IMR-90 (cell line): ENCODE measurements around the gene MAP3K3. TPM values are rescaled to one million over a fixed set of nuclear protein-coding genes. Genes with fewer than 3 reads are reported as not detected.
"Not testable (repeated sequence)": the region's sequence is repeated elsewhere in the genome, so short reads cannot be mapped to it uniquely, and the experiment has no call there.

Source experiments
- ATAC-seq: fragments of 200-7000 bp; cut with Tn5 transposase; 2 replicates; pipeline ENCODE4 v1.9.1; 2020; ENCODE audit warnings: low read depth, mild to moderate bottlenecking, moderate library complexity
- BruUV-seq: library from RNA; stranded (reverse); fragments of 400-500 nt; replicated peaks from 2 replicates; lab custom pipeline; 2021; lab: Mats Ljungman, UMichigan
- CTCF ChIA-PET: fragments of 300-600 bp; formaldehyde crosslinking; extraction: SDS; loops from one replicate; lab custom pipeline; 2021; ENCODE audit warnings: antibody characterized with exemption; lab: Yijun Ruan, JAX
- POLR2A ChIA-PET: fragments of 300-600 bp; sonication (Branson Sonifier 250); formaldehyde crosslinking; loops from one replicate; lab custom pipeline; 2022; ENCODE audit warnings: antibody characterized with exemption; ENCODE audit not compliant: unreplicated experiment; lab: Charles Lee
- DNase-seq: peaks from one replicate; pipeline ENCODE4 v3.0.0; 2013
- H2AFZ ChIP-seq: replicated peaks from 2 replicates; pipeline ENCODE3; 2013; ENCODE audit warnings: low read length, mild to moderate bottlenecking; ENCODE audit not compliant: poor library complexity
- H2AK5ac ChIP-seq: 2 replicates; pipeline ENCODE4 v1.6.1; 2013; ENCODE audit warnings: low read depth, low read length, inconsistent platforms
- H2AK9ac ChIP-seq: replicated peaks from 2 replicates; pipeline ENCODE3; 2013; ENCODE audit warnings: mild to moderate bottlenecking, low read depth, low read length, moderate library complexity; ENCODE audit not compliant: poor library complexity
- H2BK120ac ChIP-seq: 2 replicates; pipeline ENCODE4 v1.6.1; 2013; ENCODE audit warnings: low read depth, low read length, inconsistent platforms
- H2BK15ac ChIP-seq: 3 replicates; pipeline ENCODE4 v1.6.1; 2013; ENCODE audit warnings: low read depth, low read length, inconsistent platforms
- H2BK20ac ChIP-seq: 2 replicates; pipeline ENCODE4 v1.6.1; 2013; ENCODE audit warnings: low read depth, mild to moderate bottlenecking, inconsistent platforms, low read length, moderate library complexity
- H2BK5ac ChIP-seq: 2 replicates; pipeline ENCODE4 v1.6.1; 2013; ENCODE audit warnings: mild to moderate bottlenecking, low read depth, low read length, inconsistent platforms; ENCODE audit not compliant: poor library complexity, severe bottlenecking
- H3K14ac ChIP-seq: replicated peaks from 2 replicates; pipeline ENCODE4 v1.6.1; 2013; ENCODE audit warnings: low read depth, low read length, inconsistent platforms
- H3K18ac ChIP-seq: 2 replicates; pipeline ENCODE4 v1.6.1; 2013; ENCODE audit warnings: low read depth, low read length, control low read depth
- H3K23ac ChIP-seq: 2 replicates; pipeline ENCODE4 v1.6.1; 2013; ENCODE audit warnings: low read depth, low read length, inconsistent platforms
- H3K27ac ChIP-seq: 2 replicates; pipeline ENCODE4 v1.5.1; 2013; ENCODE audit warnings: mild to moderate bottlenecking, control low read depth, low read length; ENCODE audit not compliant: insufficient read depth
- H3K27me3 ChIP-seq: 2 replicates; pipeline ENCODE4 v1.6.1; 2013; ENCODE audit warnings: low read length; ENCODE audit not compliant: control insufficient read depth, insufficient read depth
- H3K36me3 ChIP-seq: 2 replicates; pipeline ENCODE4 v1.6.1; 2013; ENCODE audit warnings: low read length, mixed read lengths; ENCODE audit not compliant: control insufficient read depth, insufficient read depth
- H3K4ac ChIP-seq: 2 replicates; pipeline ENCODE4 v1.6.1; 2013; ENCODE audit warnings: low read depth, low read length, inconsistent platforms
- H3K4me1 ChIP-seq: 2 replicates; pipeline ENCODE4 v1.6.1; 2013; ENCODE audit warnings: low read length, mixed read lengths; ENCODE audit not compliant: control insufficient read depth, insufficient read depth
- H3K4me2 ChIP-seq: 2 replicates; pipeline ENCODE4 v1.6.1; 2013; ENCODE audit warnings: low read depth, mild to moderate bottlenecking, control low read depth, low read length, moderate library complexity
- H3K4me3 ChIP-seq: 2 replicates; pipeline ENCODE4 v1.5.1; 2013; ENCODE audit warnings: low read depth, mild to moderate bottlenecking, control low read depth, low read length, moderate library complexity; ENCODE audit not compliant: insufficient read depth
- H3K56ac ChIP-seq: 2 replicates; pipeline ENCODE4 v1.6.1; 2013; ENCODE audit warnings: low read length, inconsistent platforms; ENCODE audit not compliant: insufficient read depth; ENCODE audit errors: extremely low read depth
- H3K79me1 ChIP-seq, 2 experiments: 2 replicates each; pipeline ENCODE4 v1.6.1; 2013; ENCODE audit warnings: low read length in 2 of 2, inconsistent platforms in 1 of 2, low read depth in 1 of 2
- H3K9ac ChIP-seq: 2 replicates; pipeline ENCODE4 v1.6.1; 2013; ENCODE audit warnings: low read depth, low read length, control low read depth
- H3K9me1 ChIP-seq: 2 replicates; pipeline ENCODE4 v1.6.1; 2013; ENCODE audit warnings: low read length, inconsistent platforms; ENCODE audit not compliant: insufficient read depth
- H3K9me3 ChIP-seq: 2 replicates; pipeline ENCODE4 v1.6.1; 2013; ENCODE audit warnings: low read length; ENCODE audit not compliant: control insufficient read depth, insufficient read depth
- H4K20me1 ChIP-seq: 2 replicates; pipeline ENCODE4 v1.6.1; 2013; ENCODE audit warnings: low read length, inconsistent platforms; ENCODE audit not compliant: insufficient read depth
- H4K5ac ChIP-seq: 2 replicates; pipeline ENCODE4 v1.6.1; 2013; ENCODE audit warnings: mild to moderate bottlenecking, low read depth, low read length, control low read depth
- H4K8ac ChIP-seq, 2 experiments: 2 replicates each; pipeline ENCODE4 v1.6.1; 2013; ENCODE audit warnings: low read depth in 2 of 2, low read length in 2 of 2, control low read depth in 1 of 2, inconsistent platforms in 1 of 2
- H4K91ac ChIP-seq: 2 replicates; pipeline ENCODE4 v1.6.1; 2013; ENCODE audit warnings: low read depth, low read length, inconsistent platforms; ENCODE audit not compliant: insufficient read depth
- BHLHE40 ChIP-seq: fragments of 150-350 bp; IDR thresholded peaks from 2 replicates; pipeline ENCODE4 v1.6.1; 2016; ENCODE audit warnings: mild to moderate bottlenecking, low read depth, low read length
- CEBPB ChIP-seq: IDR thresholded peaks from 2 replicates; pipeline ENCODE4 v1.6.1; 2012; ENCODE audit warnings: low read depth, low read length, improper control_type of control experiment
- CHD1 ChIP-seq: IDR thresholded peaks from 2 replicates; pipeline ENCODE4 v1.6.1; 2012; ENCODE audit warnings: low read depth, low read length, improper control_type of control experiment
- FOS ChIP-seq: fragments of 150-350 bp; IDR thresholded peaks from 2 replicates; pipeline ENCODE4 v1.6.1; 2016; ENCODE audit warnings: low read depth, low read length
- NFE2L2 ChIP-seq: fragments of 150-350 bp; IDR thresholded peaks from 2 replicates; pipeline ENCODE4 v1.6.1; 2016; ENCODE audit warnings: low read depth, mild to moderate bottlenecking, low read length
- RAD21 ChIP-seq: IDR thresholded peaks from 2 replicates; pipeline ENCODE4 v1.6.1; 2012; ENCODE audit warnings: low read length, improper control_type of control experiment
- RCOR1 ChIP-seq: IDR thresholded peaks from 2 replicates; pipeline ENCODE4 v1.6.1; 2012; ENCODE audit warnings: mild to moderate bottlenecking, low read length, improper control_type of control experiment; ENCODE audit not compliant: insufficient replicate concordance
- RFX5 ChIP-seq: IDR thresholded peaks from 2 replicates; pipeline ENCODE4 v1.8.0; 2012; ENCODE audit warnings: low read depth, mild to moderate bottlenecking, low read length, moderate library complexity
- SMC3 ChIP-seq: fragments of 150-350 bp; IDR thresholded peaks from 2 replicates; pipeline ENCODE4 v1.6.1; 2016; ENCODE audit warnings: low read depth, mild to moderate bottlenecking, antibody characterized with exemption, low read length, moderate library complexity
- WGBS, 2 experiments: methylation state at CpG; one replicate each; pipeline versions ENCODE4 v1.1.5 to v1.1.7; 2013; ENCODE audit warnings: missing lambda C conversion rate in 2 of 2; ENCODE audit not compliant: insufficient read length in 1 of 2; ENCODE audit errors: extremely low coverage in 2 of 2; 5-methylcytosine and 5-hydroxymethylcytosine counted together
- dilution Hi-C: fragments of 300-500 bp; cut with HindIII; formaldehyde crosslinking; loops from one replicate; pipeline ENCODE4 v1.14.3; 2018; ENCODE audit warnings: low sequenced_read_pairs; ENCODE audit not compliant: unreplicated experiment
- in situ Hi-C: fragments of 300-500 bp; cut with MboI; formaldehyde crosslinking; loops from 3 replicates; pipeline ENCODE4 v1.14.3; 2019; ENCODE audit warnings: low sequenced_read_pairs, inconsistent platforms, mixed read lengths
- intact Hi-C: fragments of 100-400 bp; cut with micrococcal nuclease; formaldehyde crosslinking; loops from 2 replicates; pipeline ENCODE4 v1.10.0; 2022
- polyA plus RNA-seq, 3 experiments: library from polyadenylated mRNA; depleted of rRNA; stranded (reverse); fragments of >200 nt; gene quantifications; 2 replicates each; pipeline ENCODE4 v1.2.3, GENCODE V29; 2012; ENCODE audit warnings: low replicate concordance in 1 of 3
- total RNA-seq: library from RNA; depleted of rRNA; stranded (reverse); fragments of >200 nt; gene quantifications from 2 replicates; pipeline ENCODE4 v1.2.3, GENCODE V29; 2012
- TF ChIP-seq, protein P1 (sequence below): fragments of 150-350 bp; IDR thresholded peaks from 2 replicates; pipeline ENCODE4 v1.6.1; 2016; ENCODE audit warnings: low read depth, mild to moderate bottlenecking, low read length, moderate library complexity, borderline replicate concordance

MAP3K3 gene
- total and polyA plus RNA-seq, 2 of the 4 experiments (the other 2 are of a cell fraction) = 19.1 to 25.6 TPM

GRCh38 chr17:63718988-63719387 lies 96.8 kb downstream of the MAP3K3 start:
- ChIA-PET CTCF (interaction anchor here (1.0 kb wide), 1 partner anchor 8 kb away, joined by 3 read pairs; no protein-coding TSS in a partner anchor), POLR2A (no interaction called here)
- Histone ChIP-seq H2BK20ac (no peak overlapping the region), H3K4me3 (no peak overlapping the region), H4K5ac (no peak overlapping the region), H2AK5ac (no peak overlapping the region), H3K23ac (no peak overlapping the region), H4K20me1 (no peaks in the 10 kb centered on the region), H3K79me1 (peaks cover 4 to 7% of the 10 kb centered on the region in 2 experiments; a peak in 1 of 4 replicates), H3K14ac (no peak overlapping the region), H3K9me3 (no peaks in the 10 kb centered on the region), H3K27ac (no peak overlapping the region), H3K4me2 (no peak overlapping the region), H2AK9ac (no peak overlapping the region), H2BK15ac (no peak overlapping the region), H3K9me1 (peaks cover 11% of the 10 kb centered on the region; the same call in 1 of the 2 replicates), H2AFZ (no peak overlapping the region), H3K4me1 (peaks cover 2% of the 10 kb centered on the region), H3K27me3 (no peaks in the 10 kb centered on the region), H3K4ac (no peak overlapping the region), H3K18ac (no peak overlapping the region), H3K36me3 (no peaks in the 10 kb centered on the region), H3K9ac (no peak overlapping the region), H2BK120ac (no peak overlapping the region), H4K8ac (no peak overlapping the region), H3K56ac (no peak overlapping the region), H4K91ac (no peak overlapping the region), H2BK5ac (no peak overlapping the region)
- WGBS, 2 experiments = 100% methylated on average over 1 of the region's 5 CpGs; no CpG with 5 or more reads in 1 of the 2 experiments
- DNase-seq (no peak), ATAC-seq (no peak)
- TF ChIP-seq CHD1 (no peak), FOS (no peak), RFX5 (no peak), BHLHE40 (no peak), NFE2L2 (no peak), SMC3 (no peak), RCOR1 (no peak), RAD21 (no peak), CEBPB (no peak)
- TF ChIP-seq, protein P1, sequence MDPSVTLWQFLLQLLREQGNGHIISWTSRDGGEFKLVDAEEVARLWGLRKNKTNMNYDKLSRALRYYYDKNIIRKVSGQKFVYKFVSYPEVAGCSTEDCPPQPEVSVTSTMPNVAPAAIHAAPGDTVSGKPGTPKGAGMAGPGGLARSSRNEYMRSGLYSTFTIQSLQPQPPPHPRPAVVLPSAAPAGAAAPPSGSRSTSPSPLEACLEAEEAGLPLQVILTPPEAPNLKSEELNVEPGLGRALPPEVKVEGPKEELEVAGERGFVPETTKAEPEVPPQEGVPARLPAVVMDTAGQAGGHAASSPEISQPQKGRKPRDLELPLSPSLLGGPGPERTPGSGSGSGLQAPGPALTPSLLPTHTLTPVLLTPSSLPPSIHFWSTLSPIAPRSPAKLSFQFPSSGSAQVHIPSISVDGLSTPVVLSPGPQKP = no peak
- in situ Hi-C loops = no loop called here
- dilution Hi-C loops = no loop called here
- intact Hi-C loops = no loop called here
- BruUV-seq = no TSS peak

DNA sequence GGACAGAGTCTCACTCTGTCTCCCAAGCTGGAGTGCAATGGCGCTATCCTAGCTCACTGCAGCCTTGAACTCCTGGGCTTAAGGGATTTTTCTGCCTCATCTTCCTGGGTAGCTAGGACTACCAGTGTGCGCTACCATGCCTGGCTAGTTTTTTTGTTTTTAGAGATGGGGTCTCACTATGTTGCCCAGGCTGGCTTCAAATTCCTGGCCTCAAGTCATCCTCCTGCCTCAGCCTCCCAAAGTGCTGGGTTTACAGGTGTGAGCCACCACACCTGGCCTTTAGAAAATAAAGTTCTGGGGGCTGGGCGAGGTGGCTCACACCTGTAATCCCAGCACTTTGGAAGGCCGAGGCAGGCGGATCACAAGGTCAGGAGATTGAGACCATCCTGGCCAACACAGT lies 98.0 kb downstream of the MAP3K3 start:
- H4K20me1 ChIP-seq, POLR2A ChIA-PET: not testable (repeated sequence)

More for the DNA sequence above, 98.0 kb downstream of the MAP3K3 start:
- in situ Hi-C loops, H3K56ac ChIP-seq, H2AFZ ChIP-seq, H2AK9ac ChIP-seq, H4K8ac ChIP-seq, H3K9me1 ChIP-seq, H2BK20ac ChIP-seq, H3K14ac ChIP-seq, H3K36me3 ChIP-seq, H3K27me3 ChIP-seq, DNase-seq, H3K9me3 ChIP-seq, H4K5ac ChIP-seq, H4K91ac ChIP-seq, H2BK5ac ChIP-seq, H3K79me1 ChIP-seq, H3K27ac ChIP-seq, BruUV-seq, H2BK120ac ChIP-seq, H3K4ac ChIP-seq, H3K23ac ChIP-seq, H3K4me3 ChIP-seq, H3K4me1 ChIP-seq, H2BK15ac ChIP-seq, ATAC-seq, CTCF ChIA-PET, H3K9ac ChIP-seq, intact Hi-C loops, H3K18ac ChIP-seq, H2AK5ac ChIP-seq, dilution Hi-C loops, H3K4me2 ChIP-seq: not testable (repeated sequence)
- WGBS, 2 experiments = no CpG with 5 or more reads among the region's 5 CpGs
